WTC11 (cell line): ENCODE data around the gene EEFSEC.

Source experiments
- FOXP1 ChIP-seq: sonication (generic); formaldehyde crosslinking; IDR thresholded peaks from 2 replicates; pipeline ENCODE4 v1.8.0; 2022; ENCODE audit warnings: missing genetic modification reagents, mild to moderate bottlenecking, moderate library complexity, borderline replicate concordance
- GABPB1 ChIP-seq: sonication (generic); formaldehyde crosslinking; IDR thresholded peaks from 2 replicates; pipeline ENCODE4 v1.8.1; 2023; ENCODE audit warnings: mild to moderate bottlenecking, missing genetic modification reagents
- MXD4 ChIP-seq: fragments of 250-450 bp; sonication (Bioruptor Pico); IDR thresholded peaks from 2 replicates; pipeline ENCODE4 v1.8.0; 2021; ENCODE audit warnings: mild to moderate bottlenecking, moderate library complexity, borderline replicate concordance
- NFYB ChIP-seq: sonication (generic); formaldehyde crosslinking; conservative IDR thresholded peaks from 2 replicates; pipeline ENCODE4 v1.8.0; 2022; ENCODE audit warnings: low read depth, missing genetic modification reagents
- SMAD4 ChIP-seq: sonication (generic); formaldehyde crosslinking; IDR thresholded peaks from 2 replicates; pipeline ENCODE4 v1.8.0; 2022; ENCODE audit warnings: mild to moderate bottlenecking, missing genetic modification reagents
- TF ChIP-seq, protein P1 (sequence below): fragments of 200-600 bp; IDR thresholded peaks from 2 replicates; pipeline ENCODE4 v1.8.0; 2022; ENCODE audit warnings: antibody characterized with exemption
- TF ChIP-seq, protein P2 (sequence below): sonication (generic); formaldehyde crosslinking; IDR thresholded peaks from 2 replicates; pipeline ENCODE4 v1.8.0; 2022; ENCODE audit warnings: mild to moderate bottlenecking, missing genetic modification reagents
- TF ChIP-seq, protein P3 (sequence below): sonication (generic); formaldehyde crosslinking; IDR thresholded peaks from 2 replicates; pipeline ENCODE4 v1.8.1; 2023; ENCODE audit warnings: mild to moderate bottlenecking, moderate library complexity, missing genetic modification reagents
- TF ChIP-seq, protein P4 (sequence below): sonication (generic); formaldehyde crosslinking; IDR thresholded peaks from 2 replicates; pipeline ENCODE4 v1.8.1; 2023; ENCODE audit warnings: mild to moderate bottlenecking, missing genetic modification reagents, moderate library complexity
- TF ChIP-seq, protein P5 (sequence below): sonication (generic); formaldehyde crosslinking; IDR thresholded peaks from 2 replicates; pipeline ENCODE4 v1.8.1; 2022; ENCODE audit warnings: low read depth, mild to moderate bottlenecking, moderate library complexity, missing genetic modification reagents, borderline replicate concordance
- TF ChIP-seq, protein P6 (sequence below): sonication (generic); formaldehyde crosslinking; IDR thresholded peaks from 2 replicates; pipeline ENCODE4 v1.8.0; 2023; ENCODE audit warnings: missing genetic modification reagents, mild to moderate bottlenecking, borderline replicate concordance
- TF ChIP-seq, protein P7 (sequence below): sonication (generic); formaldehyde crosslinking; conservative IDR thresholded peaks from 2 replicates; pipeline ENCODE4 v1.8.1; 2022; ENCODE audit warnings: mild to moderate bottlenecking, missing genetic modification reagents
- TF ChIP-seq, protein P8 (sequence below): sonication (generic); formaldehyde crosslinking; IDR thresholded peaks from 2 replicates; pipeline ENCODE4 v1.8.1; 2023; ENCODE audit warnings: mild to moderate bottlenecking, missing genetic modification reagents, borderline replicate concordance

DNA sequence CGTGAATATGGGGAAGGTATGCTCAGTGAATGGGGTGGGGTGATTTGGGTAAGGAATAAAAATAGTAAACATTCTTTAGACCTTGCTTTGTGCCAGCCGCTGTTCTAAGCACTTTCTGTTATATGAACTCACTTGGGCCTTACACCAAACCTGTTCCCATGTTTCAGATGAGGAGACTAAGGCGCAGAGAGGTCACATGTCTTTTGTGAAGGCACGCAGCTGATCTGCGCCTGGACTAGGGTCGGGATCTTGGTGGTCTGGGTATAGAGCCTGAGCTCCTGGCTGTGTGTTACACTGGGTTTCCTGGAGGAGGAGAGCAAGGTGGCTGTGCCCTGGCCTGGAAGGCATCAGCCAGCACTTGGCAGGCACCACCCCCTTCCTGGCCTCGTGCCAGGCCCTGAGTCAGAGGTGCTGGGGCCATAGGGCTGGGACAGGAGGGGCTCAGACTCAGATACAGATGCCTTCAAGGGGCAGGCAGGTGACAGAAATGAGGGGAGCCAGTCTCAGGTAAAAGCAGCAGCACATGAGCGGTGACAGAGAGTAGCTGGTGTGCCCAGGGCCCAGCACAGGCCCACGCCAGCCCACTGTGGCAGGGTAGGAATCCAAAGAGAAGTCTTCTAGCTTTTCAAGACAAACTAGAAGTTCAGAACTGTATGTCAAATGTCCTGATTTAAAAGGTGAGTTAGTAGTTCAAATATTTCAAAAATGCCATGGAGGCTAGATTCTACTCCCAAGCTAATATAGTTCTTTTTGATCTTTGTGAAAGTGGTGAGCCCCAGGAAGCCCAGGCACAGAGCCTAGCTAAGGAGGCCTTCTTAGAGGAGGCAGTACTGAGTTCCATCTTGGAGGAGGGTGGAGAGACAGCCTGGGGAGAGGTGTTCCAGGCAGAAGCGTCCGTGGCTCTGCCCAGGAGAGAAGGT lies 230.3 kb downstream of the EEFSEC start:
- TF ChIP-seq, protein P1, sequence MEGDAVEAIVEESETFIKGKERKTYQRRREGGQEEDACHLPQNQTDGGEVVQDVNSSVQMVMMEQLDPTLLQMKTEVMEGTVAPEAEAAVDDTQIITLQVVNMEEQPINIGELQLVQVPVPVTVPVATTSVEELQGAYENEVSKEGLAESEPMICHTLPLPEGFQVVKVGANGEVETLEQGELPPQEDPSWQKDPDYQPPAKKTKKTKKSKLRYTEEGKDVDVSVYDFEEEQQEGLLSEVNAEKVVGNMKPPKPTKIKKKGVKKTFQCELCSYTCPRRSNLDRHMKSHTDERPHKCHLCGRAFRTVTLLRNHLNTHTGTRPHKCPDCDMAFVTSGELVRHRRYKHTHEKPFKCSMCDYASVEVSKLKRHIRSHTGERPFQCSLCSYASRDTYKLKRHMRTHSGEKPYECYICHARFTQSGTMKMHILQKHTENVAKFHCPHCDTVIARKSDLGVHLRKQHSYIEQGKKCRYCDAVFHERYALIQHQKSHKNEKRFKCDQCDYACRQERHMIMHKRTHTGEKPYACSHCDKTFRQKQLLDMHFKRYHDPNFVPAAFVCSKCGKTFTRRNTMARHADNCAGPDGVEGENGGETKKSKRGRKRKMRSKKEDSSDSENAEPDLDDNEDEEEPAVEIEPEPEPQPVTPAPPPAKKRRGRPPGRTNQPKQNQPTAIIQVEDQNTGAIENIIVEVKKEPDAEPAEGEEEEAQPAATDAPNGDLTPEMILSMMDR = no peak
- no peak for TF ChIP-seq MXD4
- TF ChIP-seq, protein P2, sequence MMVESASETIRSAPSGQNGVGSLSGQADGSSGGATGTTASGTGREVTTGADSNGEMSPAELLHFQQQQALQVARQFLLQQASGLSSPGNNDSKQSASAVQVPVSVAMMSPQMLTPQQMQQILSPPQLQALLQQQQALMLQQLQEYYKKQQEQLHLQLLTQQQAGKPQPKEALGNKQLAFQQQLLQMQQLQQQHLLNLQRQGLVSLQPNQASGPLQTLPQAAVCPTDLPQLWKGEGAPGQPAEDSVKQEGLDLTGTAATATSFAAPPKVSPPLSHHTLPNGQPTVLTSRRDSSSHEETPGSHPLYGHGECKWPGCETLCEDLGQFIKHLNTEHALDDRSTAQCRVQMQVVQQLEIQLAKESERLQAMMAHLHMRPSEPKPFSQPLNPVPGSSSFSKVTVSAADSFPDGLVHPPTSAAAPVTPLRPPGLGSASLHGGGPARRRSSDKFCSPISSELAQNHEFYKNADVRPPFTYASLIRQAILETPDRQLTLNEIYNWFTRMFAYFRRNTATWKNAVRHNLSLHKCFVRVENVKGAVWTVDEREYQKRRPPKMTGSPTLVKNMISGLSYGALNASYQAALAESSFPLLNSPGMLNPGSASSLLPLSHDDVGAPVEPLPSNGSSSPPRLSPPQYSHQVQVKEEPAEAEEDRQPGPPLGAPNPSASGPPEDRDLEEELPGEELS (CRISPR knock-in tag) = no peak
- TF ChIP-seq, protein P3, sequence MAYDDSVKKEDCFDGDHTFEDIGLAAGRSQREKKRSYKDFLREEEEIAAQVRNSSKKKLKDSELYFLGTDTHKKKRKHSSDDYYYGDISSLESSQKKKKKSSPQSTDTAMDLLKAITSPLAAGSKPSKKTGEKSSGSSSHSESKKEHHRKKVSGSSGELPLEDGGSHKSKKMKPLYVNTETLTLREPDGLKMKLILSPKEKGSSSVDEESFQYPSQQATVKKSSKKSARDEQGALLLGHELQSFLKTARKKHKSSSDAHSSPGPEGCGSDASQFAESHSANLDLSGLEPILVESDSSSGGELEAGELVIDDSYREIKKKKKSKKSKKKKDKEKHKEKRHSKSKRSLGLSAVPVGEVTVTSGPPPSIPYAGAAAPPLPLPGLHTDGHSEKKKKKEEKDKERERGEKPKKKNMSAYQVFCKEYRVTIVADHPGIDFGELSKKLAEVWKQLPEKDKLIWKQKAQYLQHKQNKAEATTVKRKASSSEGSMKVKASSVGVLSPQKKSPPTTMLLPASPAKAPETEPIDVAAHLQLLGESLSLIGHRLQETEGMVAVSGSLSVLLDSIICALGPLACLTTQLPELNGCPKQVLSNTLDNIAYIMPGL = no peak
- no peak for TF ChIP-seq NFYB (CRISPR knock-in tag)
- TF ChIP-seq, protein P4, sequence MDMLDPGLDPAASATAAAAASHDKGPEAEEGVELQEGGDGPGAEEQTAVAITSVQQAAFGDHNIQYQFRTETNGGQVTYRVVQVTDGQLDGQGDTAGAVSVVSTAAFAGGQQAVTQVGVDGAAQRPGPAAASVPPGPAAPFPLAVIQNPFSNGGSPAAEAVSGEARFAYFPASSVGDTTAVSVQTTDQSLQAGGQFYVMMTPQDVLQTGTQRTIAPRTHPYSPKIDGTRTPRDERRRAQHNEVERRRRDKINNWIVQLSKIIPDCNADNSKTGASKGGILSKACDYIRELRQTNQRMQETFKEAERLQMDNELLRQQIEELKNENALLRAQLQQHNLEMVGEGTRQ = no peak
- no peak for TF ChIP-seq GABPB1 (CRISPR knock-in tag)
- no peak for TF ChIP-seq FOXP1
- TF ChIP-seq, protein P5, sequence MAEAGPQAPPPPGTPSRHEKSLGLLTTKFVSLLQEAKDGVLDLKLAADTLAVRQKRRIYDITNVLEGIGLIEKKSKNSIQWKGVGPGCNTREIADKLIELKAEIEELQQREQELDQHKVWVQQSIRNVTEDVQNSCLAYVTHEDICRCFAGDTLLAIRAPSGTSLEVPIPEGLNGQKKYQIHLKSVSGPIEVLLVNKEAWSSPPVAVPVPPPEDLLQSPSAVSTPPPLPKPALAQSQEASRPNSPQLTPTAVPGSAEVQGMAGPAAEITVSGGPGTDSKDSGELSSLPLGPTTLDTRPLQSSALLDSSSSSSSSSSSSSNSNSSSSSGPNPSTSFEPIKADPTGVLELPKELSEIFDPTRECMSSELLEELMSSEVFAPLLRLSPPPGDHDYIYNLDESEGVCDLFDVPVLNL (CRISPR knock-in tag) = no peak
- TF ChIP-seq, protein P6, sequence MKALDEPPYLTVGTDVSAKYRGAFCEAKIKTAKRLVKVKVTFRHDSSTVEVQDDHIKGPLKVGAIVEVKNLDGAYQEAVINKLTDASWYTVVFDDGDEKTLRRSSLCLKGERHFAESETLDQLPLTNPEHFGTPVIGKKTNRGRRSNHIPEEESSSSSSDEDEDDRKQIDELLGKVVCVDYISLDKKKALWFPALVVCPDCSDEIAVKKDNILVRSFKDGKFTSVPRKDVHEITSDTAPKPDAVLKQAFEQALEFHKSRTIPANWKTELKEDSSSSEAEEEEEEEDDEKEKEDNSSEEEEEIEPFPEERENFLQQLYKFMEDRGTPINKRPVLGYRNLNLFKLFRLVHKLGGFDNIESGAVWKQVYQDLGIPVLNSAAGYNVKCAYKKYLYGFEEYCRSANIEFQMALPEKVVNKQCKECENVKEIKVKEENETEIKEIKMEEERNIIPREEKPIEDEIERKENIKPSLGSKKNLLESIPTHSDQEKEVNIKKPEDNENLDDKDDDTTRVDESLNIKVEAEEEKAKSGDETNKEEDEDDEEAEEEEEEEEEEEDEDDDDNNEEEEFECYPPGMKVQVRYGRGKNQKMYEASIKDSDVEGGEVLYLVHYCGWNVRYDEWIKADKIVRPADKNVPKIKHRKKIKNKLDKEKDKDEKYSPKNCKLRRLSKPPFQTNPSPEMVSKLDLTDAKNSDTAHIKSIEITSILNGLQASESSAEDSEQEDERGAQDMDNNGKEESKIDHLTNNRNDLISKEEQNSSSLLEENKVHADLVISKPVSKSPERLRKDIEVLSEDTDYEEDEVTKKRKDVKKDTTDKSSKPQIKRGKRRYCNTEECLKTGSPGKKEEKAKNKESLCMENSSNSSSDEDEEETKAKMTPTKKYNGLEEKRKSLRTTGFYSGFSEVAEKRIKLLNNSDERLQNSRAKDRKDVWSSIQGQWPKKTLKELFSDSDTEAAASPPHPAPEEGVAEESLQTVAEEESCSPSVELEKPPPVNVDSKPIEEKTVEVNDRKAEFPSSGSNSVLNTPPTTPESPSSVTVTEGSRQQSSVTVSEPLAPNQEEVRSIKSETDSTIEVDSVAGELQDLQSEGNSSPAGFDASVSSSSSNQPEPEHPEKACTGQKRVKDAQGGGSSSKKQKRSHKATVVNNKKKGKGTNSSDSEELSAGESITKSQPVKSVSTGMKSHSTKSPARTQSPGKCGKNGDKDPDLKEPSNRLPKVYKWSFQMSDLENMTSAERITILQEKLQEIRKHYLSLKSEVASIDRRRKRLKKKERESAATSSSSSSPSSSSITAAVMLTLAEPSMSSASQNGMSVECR (CRISPR knock-in tag) = no peak
- TF ChIP-seq, protein P7, sequence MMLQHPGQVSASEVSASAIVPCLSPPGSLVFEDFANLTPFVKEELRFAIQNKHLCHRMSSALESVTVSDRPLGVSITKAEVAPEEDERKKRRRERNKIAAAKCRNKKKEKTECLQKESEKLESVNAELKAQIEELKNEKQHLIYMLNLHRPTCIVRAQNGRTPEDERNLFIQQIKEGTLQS (CRISPR knock-in tag) = no peak
- TF ChIP-seq, protein P8, sequence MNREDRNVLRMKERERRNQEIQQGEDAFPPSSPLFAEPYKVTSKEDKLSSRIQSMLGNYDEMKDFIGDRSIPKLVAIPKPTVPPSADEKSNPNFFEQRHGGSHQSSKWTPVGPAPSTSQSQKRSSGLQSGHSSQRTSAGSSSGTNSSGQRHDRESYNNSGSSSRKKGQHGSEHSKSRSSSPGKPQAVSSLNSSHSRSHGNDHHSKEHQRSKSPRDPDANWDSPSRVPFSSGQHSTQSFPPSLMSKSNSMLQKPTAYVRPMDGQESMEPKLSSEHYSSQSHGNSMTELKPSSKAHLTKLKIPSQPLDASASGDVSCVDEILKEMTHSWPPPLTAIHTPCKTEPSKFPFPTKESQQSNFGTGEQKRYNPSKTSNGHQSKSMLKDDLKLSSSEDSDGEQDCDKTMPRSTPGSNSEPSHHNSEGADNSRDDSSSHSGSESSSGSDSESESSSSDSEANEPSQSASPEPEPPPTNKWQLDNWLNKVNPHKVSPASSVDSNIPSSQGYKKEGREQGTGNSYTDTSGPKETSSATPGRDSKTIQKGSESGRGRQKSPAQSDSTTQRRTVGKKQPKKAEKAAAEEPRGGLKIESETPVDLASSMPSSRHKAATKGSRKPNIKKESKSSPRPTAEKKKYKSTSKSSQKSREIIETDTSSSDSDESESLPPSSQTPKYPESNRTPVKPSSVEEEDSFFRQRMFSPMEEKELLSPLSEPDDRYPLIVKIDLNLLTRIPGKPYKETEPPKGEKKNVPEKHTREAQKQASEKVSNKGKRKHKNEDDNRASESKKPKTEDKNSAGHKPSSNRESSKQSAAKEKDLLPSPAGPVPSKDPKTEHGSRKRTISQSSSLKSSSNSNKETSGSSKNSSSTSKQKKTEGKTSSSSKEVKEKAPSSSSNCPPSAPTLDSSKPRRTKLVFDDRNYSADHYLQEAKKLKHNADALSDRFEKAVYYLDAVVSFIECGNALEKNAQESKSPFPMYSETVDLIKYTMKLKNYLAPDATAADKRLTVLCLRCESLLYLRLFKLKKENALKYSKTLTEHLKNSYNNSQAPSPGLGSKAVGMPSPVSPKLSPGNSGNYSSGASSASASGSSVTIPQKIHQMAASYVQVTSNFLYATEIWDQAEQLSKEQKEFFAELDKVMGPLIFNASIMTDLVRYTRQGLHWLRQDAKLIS (CRISPR knock-in tag) = no peak
- TF ChIP-seq SMAD4 = no peak
